B cell (primary cell): ENCODE measurements around the gene ABLIM1.

Experiments used
- CTCF ChIP-seq: fragments of 200-600 bp; IDR thresholded peaks from one replicate; pipeline ENCODE4 v1.8.0; 2022; ENCODE audit warnings: antibody characterized with exemption, mild to moderate bottlenecking
- EZH2 ChIP-seq: IDR thresholded peaks from 2 replicates; pipeline ENCODE4 v1.6.1; 2012; ENCODE audit warnings: borderline replicate concordance, low read depth, mild to moderate bottlenecking, moderate library complexity, low read length; ENCODE audit not compliant: insufficient read depth, poor library complexity, severe bottlenecking

DNA sequence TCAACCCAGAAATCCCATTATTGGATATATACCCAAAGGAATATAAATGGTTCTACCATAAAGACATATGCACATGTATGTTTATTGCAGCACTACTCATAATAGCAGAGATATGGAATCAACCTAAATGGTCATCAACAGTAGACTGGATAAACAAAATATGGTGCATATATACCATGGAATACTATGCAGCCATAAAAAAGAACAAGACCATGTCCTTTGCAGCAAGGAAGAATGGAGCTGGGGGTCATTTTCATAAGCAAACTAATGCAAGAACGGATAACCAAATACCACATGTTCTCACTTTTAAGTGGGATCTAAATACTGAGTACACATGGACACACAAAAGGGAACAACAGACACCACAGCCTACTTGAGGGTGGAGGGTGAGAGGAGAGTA lies 251.6 kb downstream of the ABLIM1 start:
- TF ChIP-seq EZH2 (no peak), CTCF (no peak)
